Measurements from ENCODE around the gene CAMKK2.

DNA sequence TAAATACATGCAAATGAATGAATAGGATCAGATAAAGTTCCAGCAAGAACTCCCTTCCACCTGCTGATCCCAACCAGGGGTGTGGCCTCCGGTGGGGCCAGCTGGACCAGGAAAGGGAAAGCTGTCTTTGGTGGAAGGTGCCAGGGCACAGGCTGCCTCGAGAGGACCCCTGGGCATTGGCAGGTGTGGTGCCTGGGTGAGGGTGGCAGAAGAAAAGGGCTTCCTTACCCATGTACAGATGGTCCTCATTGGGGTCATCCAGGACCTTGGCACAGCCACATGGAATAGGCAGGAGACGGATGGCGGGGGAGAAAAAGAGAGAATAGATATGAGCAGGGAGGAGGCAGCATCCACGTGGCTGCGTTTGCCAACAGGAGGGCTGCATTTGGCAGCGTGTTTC is 36.4 kb downstream of the CAMKK2 start:
- TF ChIP-seq TAF1 (IDR thresholded peaks at IDR 0.05; ENCODE audit: low read depth), result no peak
- TF ChIP-seq TEAD4 (IDR thresholded peaks at IDR 0.05), result no peak
- TF ChIP-seq ZBTB7A (IDR thresholded peaks at IDR 0.05; ENCODE audit: low read depth), result no peak
- no peak for TF ChIP-seq NFIC (IDR thresholded peaks at IDR 0.05)
- no peak for TF ChIP-seq FOXM1 (IDR thresholded peaks at IDR 0.05; ENCODE audit: borderline replicate concordance, low read depth)
